SU-DHL-6 (cell line): ENCODE data around the gene ETV6.

Experiments
- H2AFZ ChIP-seq: fragments of 200-600 bp; sonication (generic); 2 replicates; pipeline ENCODE4 v1.6.1; 2014; ENCODE audit warnings: low read depth, mild to moderate bottlenecking, moderate library complexity, mixed read lengths, antibody characterized with exemption, low read length; ENCODE audit not compliant: severe bottlenecking
- H3F3A ChIP-seq: fragments of 200-600 bp; shearing (Covaris generic); 2 replicates; pipeline ENCODE4 v1.6.0; 2016; ENCODE audit warnings: antibody characterized with exemption, mild to moderate bottlenecking; ENCODE audit not compliant: insufficient read depth
- H3K27ac ChIP-seq: fragments of 200-600 bp; sonication (generic); 2 replicates; pipeline ENCODE4 v1.5.1; 2016; ENCODE audit warnings: low read depth, mild to moderate bottlenecking, low read length, moderate library complexity, mixed read lengths
- H3K27me3 ChIP-seq: fragments of 200-600 bp; sonication (generic), shearing (Covaris generic); 2 replicates; pipeline ENCODE4 v1.6.0; 2014; ENCODE audit warnings: mild to moderate bottlenecking, low read length
- H3K36me3 ChIP-seq: fragments of 200-600 bp; sonication (generic); 2 replicates; pipeline ENCODE4 v1.6.1; 2014; ENCODE audit warnings: mild to moderate bottlenecking, low read length, mixed read lengths
- H3K4me2 ChIP-seq: fragments of 300-600, 200-600 bp; shearing (Covaris generic), sonication (generic); 2 replicates; pipeline ENCODE4 v1.6.0; 2014; ENCODE audit warnings: low read length, low read depth, mild to moderate bottlenecking; ENCODE audit not compliant: poor library complexity, severe bottlenecking
- H3K4me3 ChIP-seq: fragments of 200-600 bp; sonication (generic); 2 replicates; pipeline ENCODE4 v1.5.1; 2014; ENCODE audit warnings: antibody characterized with exemption, low read length, mild to moderate bottlenecking, mixed read lengths; ENCODE audit not compliant: insufficient read depth, poor library complexity, severe bottlenecking
- H3K79me2 ChIP-seq: fragments of 200-600 bp; sonication (generic); 2 replicates; pipeline ENCODE4 v1.6.1; 2014; ENCODE audit warnings: mild to moderate bottlenecking, low read length, moderate library complexity; ENCODE audit not compliant: insufficient read depth
- H3K9ac ChIP-seq: fragments of 200-600 bp; sonication (generic); 2 replicates; pipeline ENCODE4 v1.7.0; 2014; ENCODE audit warnings: mild to moderate bottlenecking, low read length
- H3K9me2 ChIP-seq: fragments of 200-600 bp; sonication (generic); replicated peaks from 2 replicates; pipeline ENCODE4 v1.6.1; 2014; ENCODE audit warnings: low read length; ENCODE audit not compliant: insufficient read depth
- H3K9me3 ChIP-seq: fragments of 200-600 bp; sonication (generic); 2 replicates; pipeline ENCODE4 v1.6.1; 2014; ENCODE audit warnings: low read length, mixed read lengths; ENCODE audit not compliant: insufficient read depth
- H4K20me1 ChIP-seq: fragments of 200-600 bp; sonication (generic); 2 replicates; pipeline ENCODE4 v1.6.1; 2014; ENCODE audit warnings: low read depth, mild to moderate bottlenecking, antibody characterized with exemption, low read length, moderate library complexity, mixed read lengths
- CTCF ChIP-seq: fragments of 200-600 bp; sonication (generic); IDR thresholded peaks from one replicate; pipeline ENCODE4 v1.5.1; 2017; ENCODE audit warnings: antibody characterized with exemption, mild to moderate bottlenecking, low read length, moderate library complexity; ENCODE audit not compliant: insufficient read depth, poor library complexity, severe bottlenecking
- EZH2phosphoT487 ChIP-seq: fragments of 200-600 bp; sonication (generic), shearing (Covaris generic); conservative IDR thresholded peaks from 2 replicates; pipeline ENCODE4 v1.6.1; 2018; ENCODE audit warnings: mild to moderate bottlenecking, antibody characterized with exemption, low read length, moderate library complexity, mixed read lengths

ETV6 gene

GRCh38 chr12:11738450-11738849 is 89.0 kb downstream of the ETV6 start:
- no peaks in the 10 kb centered on the region for H3K27me3 ChIP-seq
- no peak overlapping the region for H3K9ac ChIP-seq
- H4K20me1 ChIP-seq = no peaks in the 10 kb centered on the region
- H3K4me2 ChIP-seq = no peak overlapping the region
- H3K9me3 ChIP-seq = no peaks in the 10 kb centered on the region
- no peak for TF ChIP-seq CTCF
- TF ChIP-seq EZH2phosphoT487 = no peak
- H3K4me3 ChIP-seq = no peak overlapping the region
- H3K36me3 ChIP-seq = no peaks in the 10 kb centered on the region
- no peak overlapping the region for H3K27ac ChIP-seq
- H3F3A ChIP-seq = no peaks in the 10 kb centered on the region
- no peaks in the 10 kb centered on the region for H3K79me2 ChIP-seq
- H2AFZ ChIP-seq = no peak overlapping the region
- H3K9me2 ChIP-seq = no peaks in the 10 kb centered on the region

GRCh38 chr12:11739980-11740577 is 90.6 kb downstream of the ETV6 start:
- TF ChIP-seq CTCF (no peak), EZH2phosphoT487 (no peak)
- no peaks in the 10 kb centered on the region for H4K20me1 ChIP-seq
- no peak overlapping the region for H2AFZ ChIP-seq
- no peaks in the 10 kb centered on the region for H3K36me3 ChIP-seq
- H3K4me3 ChIP-seq = no peak overlapping the region
- no peak overlapping the region for H3K4me2 ChIP-seq
- no peaks in the 10 kb centered on the region for H3F3A ChIP-seq
- no peaks in the 10 kb centered on the region for H3K9me2 ChIP-seq
- no peaks in the 10 kb centered on the region for H3K79me2 ChIP-seq
- H3K27me3 ChIP-seq = no peaks in the 10 kb centered on the region
- H3K9me3 ChIP-seq = no peaks in the 10 kb centered on the region
- H3K9ac ChIP-seq = no peak overlapping the region
- no peak overlapping the region for H3K27ac ChIP-seq

GRCh38 chr12:11741434-11742092 is 92.1 kb downstream of the ETV6 start:
- Histone ChIP-seq H4K20me1 (no peaks in the 10 kb centered on the region), H3K4me2 (no peak overlapping the region), H3K9ac (no peak overlapping the region), H2AFZ (no peak overlapping the region), H3K27ac (no peak overlapping the region), H3K4me3 (no peak overlapping the region), H3F3A (no peaks in the 10 kb centered on the region), H3K9me3 (no peaks in the 10 kb centered on the region), H3K79me2 (no peaks in the 10 kb centered on the region), H3K36me3 (no peaks in the 10 kb centered on the region), H3K9me2 (no peaks in the 10 kb centered on the region), H3K27me3 (no peaks in the 10 kb centered on the region)
- no peak for TF ChIP-seq CTCF
- TF ChIP-seq EZH2phosphoT487 = no peak
